Thoracic aorta (tissue), 2 donors: ENCODE results near the gene SLC13A3. TPM values are rescaled to one million over a fixed set of nuclear protein-coding genes. Genes with fewer than 3 reads are reported as not detected.

Source experiments
- ATAC-seq: fragments of 150-250 bp; one replicate; pipeline ENCODE4 v1.8.0; 2017; ENCODE audit warnings: low read depth; ENCODE audit not compliant: insufficient number of reproducible peaks, low FRiP score
- DNase-seq: peaks from one replicate; pipeline ENCODE4 v3.0.0-alpha.2; 2020; ENCODE audit warnings: low spot score
- H3K27ac ChIP-seq, 2 donors: fragments of 200-600 bp; sonication (generic); 1 replicate in 1 of 2; 2 replicates in 1 of 2; pipeline ENCODE4 v1.5.1; 2016; ENCODE audit warnings: mild to moderate bottlenecking in 2 of 2, moderate library complexity in 2 of 2
- H3K27me3 ChIP-seq: fragments of 200-600 bp; sonication (generic); replicated peaks from 2 replicates; pipeline ENCODE4 v1.6.0; 2016; ENCODE audit warnings: mild to moderate bottlenecking; ENCODE audit not compliant: insufficient read depth
- H3K36me3 ChIP-seq: fragments of 200-600 bp; sonication (generic); one replicate; pipeline ENCODE4 v1.5.1; 2016
- H3K4me1 ChIP-seq, 2 donors: fragments of 200-600 bp; sonication (generic); 1 replicate in 1 of 2; 2 replicates in 1 of 2; pipeline versions ENCODE4 v1.5.1 to v1.6.0; 2016; ENCODE audit warnings: low read depth in 2 of 2, mild to moderate bottlenecking in 1 of 2; ENCODE audit not compliant: control insufficient read depth in 1 of 2
- H3K4me3 ChIP-seq: fragments of 200-600 bp; sonication (generic); 2 replicates; pipeline ENCODE4 v1.5.1; 2016; ENCODE audit warnings: mild to moderate bottlenecking
- H3K9me3 ChIP-seq: fragments of 200-600 bp; sonication (generic); 2 replicates; pipeline ENCODE4 v1.5.1; 2016
- CTCF ChIP-seq: fragments of 200-600 bp; sonication (generic); IDR thresholded peaks from one replicate; pipeline ENCODE4 v1.5.1; 2019; ENCODE audit warnings: antibody characterized with exemption
- total RNA-seq, 2 donors: library from RNA; depleted of rRNA; stranded (reverse); fragments of >200 nt; gene quantifications; one replicate each; pipeline versions ENCODE4 v1.1.0 to v1.2.3, GENCODE V29; 2016

Gene SLC13A3
- total RNA-seq, 2 donors from 2014 or later: 3.2 to 4.9 TPM

- DNase-seq (no peak), ATAC-seq (no peak)
- TF ChIP-seq CTCF: no peak
- Histone ChIP-seq H3K4me1 (peaks cover 0 to 14% of the 10 kb centered on the region in 2 donors), H3K9me3 (no peaks in the 10 kb centered on the region), H3K36me3 (no peaks in the 10 kb centered on the region), H3K27me3 (no peaks in the 10 kb centered on the region), H3K4me3 (no peak overlapping the region), H3K27ac (no peak overlapping the region)
Measured at GRCh38 chr20:46646122-46646521, 5.1 kb downstream of the SLC13A3 start.

GRCh38 chr20:46644733-46645132, 6.5 kb downstream of the SLC13A3 start:
- ATAC-seq: no peak
- Histone ChIP-seq H3K27me3 (no peaks in the 10 kb centered on the region), H3K4me1 (peaks cover 0 to 11% of the 10 kb centered on the region in 2 donors), H3K9me3 (no peaks in the 10 kb centered on the region), H3K4me3 (no peak overlapping the region), H3K27ac (no peak overlapping the region), H3K36me3 (no peaks in the 10 kb centered on the region)
- DNase-seq: no peak
- TF ChIP-seq CTCF: no peak

GRCh38 chr20:46644160-46644559, 7.1 kb downstream of the SLC13A3 start:
- H3K27me3 ChIP-seq: no peaks in the 10 kb centered on the region
- no peak for TF ChIP-seq CTCF
- H3K4me1 ChIP-seq: peaks cover 0 to 11% of the 10 kb centered on the region in 2 donors
- ATAC-seq (no peak), DNase-seq (no peak)
- no peak overlapping the region for H3K27ac ChIP-seq
- H3K36me3 ChIP-seq: no peaks in the 10 kb centered on the region
- H3K4me3 ChIP-seq: no peak overlapping the region
- H3K9me3 ChIP-seq: no peaks in the 10 kb centered on the region

- no peak for DNase-seq
- Histone ChIP-seq H3K4me1 (peaks cover 0 to 11% of the 10 kb centered on the region in 2 donors), H3K27ac (no peak overlapping the region), H3K36me3 (no peaks in the 10 kb centered on the region), H3K4me3 (no peak overlapping the region), H3K9me3 (no peaks in the 10 kb centered on the region), H3K27me3 (no peaks in the 10 kb centered on the region)
- no peak for TF ChIP-seq CTCF
- ATAC-seq: no peak
Measured at GRCh38 chr20:46642969-46643343, 8.3 kb downstream of the SLC13A3 start.

GRCh38 chr20:46642265-46642968, 8.8 kb downstream of the SLC13A3 start:
- DNase-seq: no peak
- no peak overlapping the region for H3K4me3 ChIP-seq
- H3K36me3 ChIP-seq: no peaks in the 10 kb centered on the region
- no peak for ATAC-seq
- H3K9me3 ChIP-seq: no peaks in the 10 kb centered on the region
- no peak for TF ChIP-seq CTCF
- peaks cover 0 to 11% of the 10 kb centered on the region in 2 donors for H3K4me1 ChIP-seq
- no peaks in the 10 kb centered on the region for H3K27me3 ChIP-seq
- no peak overlapping the region for H3K27ac ChIP-seq
